K562 (cell line): ENCODE data around the gene HCST. TPM values are rescaled to one million over a fixed set of nuclear protein-coding genes. Genes with fewer than 3 reads are reported as not detected.

Source experiments
- C11orf30 ChIP-seq: fragments of 450-650 bp; IDR thresholded peaks from 2 replicates; pipeline ENCODE4 v1.6.1; 2016; ENCODE audit warnings: low read depth, mild to moderate bottlenecking
- DPF2 ChIP-seq: fragments of 450-650 bp; IDR thresholded peaks from 2 replicates; pipeline ENCODE4 v1.6.1; 2016
- MECOM ChIP-seq: fragments of 250-450 bp; sonication (Bioruptor Pico); IDR thresholded peaks from 2 replicates; pipeline ENCODE4 v1.8.0; 2022; ENCODE audit warnings: inconsistent platforms
- NELFE ChIP-seq: IDR thresholded peaks from 2 replicates; pipeline ENCODE4 v1.6.1; 2011; ENCODE audit warnings: mild to moderate bottlenecking; ENCODE audit not compliant: insufficient read depth, insufficient read length
- PHTF2 ChIP-seq: fragments of 250-450 bp; sonication (Bioruptor Pico); IDR thresholded peaks from 2 replicates; pipeline ENCODE4 v1.5.0; 2021; ENCODE audit warnings: mild to moderate bottlenecking
- RBBP5 ChIP-seq: fragments of 200-600 bp; sonication (generic); IDR thresholded peaks from 2 replicates; pipeline ENCODE4 v1.6.1; 2012; ENCODE audit warnings: borderline replicate concordance, mild to moderate bottlenecking, low read length, control low read depth, inconsistent platforms; ENCODE audit not compliant: insufficient read depth, poor library complexity, severe bottlenecking
- ZNF224 ChIP-seq: sonication (generic); formaldehyde crosslinking; IDR thresholded peaks from 2 replicates; pipeline ENCODE4 v1.8.0; 2022; ENCODE audit warnings: mild to moderate bottlenecking, missing genetic modification reagents
- ZNF354B ChIP-seq: fragments of 250-450 bp; sonication (Bioruptor Pico); IDR thresholded peaks from 2 replicates; pipeline ENCODE4 v1.4.0; 2020
- polyA plus RNA-seq, 8 experiments: library from polyadenylated mRNA; depleted of rRNA in 4 of 8; stranded (reverse) in 5 of 8; unstranded in 3 of 8; fragments of >200 nt; fragmentation: Nextera tagmentation in 2 of 8; fragmentation: Illumina TruSeq in 1 of 8; extraction: Ambion mirVana in 2 of 8; extraction: Trizol in 1 of 8; gene quantifications; 2 replicates each; pipeline versions ENCODE4 v1.2.1 to v1.2.3, GENCODE V29; 2011 to 2014; ENCODE audit warnings: inconsistent platforms in 1 of 8, missing spikeins in 1 of 8
- total RNA-seq, 7 experiments: library from RNA; depleted of rRNA in 6 of 7; stranded (reverse); fragments of >200 nt in 6 of 7; fragmentation: Illumina TruSeq in 2 of 7; extraction: Trizol in 2 of 7; gene quantifications; 2 replicates each; pipeline versions ENCODE4 v1.2.1 to v1.2.3, GENCODE V29; 2011 to 2021; ENCODE audit warnings: low replicate concordance in 1 of 7
- TF ChIP-seq, protein P1 (sequence below): fragments of 450-650 bp; IDR thresholded peaks from 2 replicates; pipeline ENCODE4 v1.6.1; 2018; ENCODE audit not compliant: partially characterized antibody
- TF ChIP-seq, protein P2 (sequence below): sonication (generic); formaldehyde crosslinking; IDR thresholded peaks from 2 replicates; pipeline ENCODE4 v1.8.1; 2023; ENCODE audit warnings: mild to moderate bottlenecking, missing genetic modification reagents, moderate library complexity
- TF ChIP-seq, protein P3 (sequence below): fragments of 250-450 bp; sonication (Bioruptor Pico); IDR thresholded peaks from 2 replicates; pipeline ENCODE4 v1.4.0; 2020; ENCODE audit warnings: mild to moderate bottlenecking, moderate library complexity
- TF ChIP-seq, protein P4 (sequence below): fragments of 250-450 bp; sonication (Bioruptor Pico); IDR thresholded peaks from 2 replicates; pipeline ENCODE4 v1.5.0; 2020; ENCODE audit warnings: mild to moderate bottlenecking, borderline replicate concordance

The HCST gene
- total and polyA plus RNA-seq, 9 of the 15 experiments (the other 6 are each of a cell fraction or from before 2014, with no cell fraction given) = 0.29 to 1.9 (median 0.95) TPM; not detected in 2

DNA sequence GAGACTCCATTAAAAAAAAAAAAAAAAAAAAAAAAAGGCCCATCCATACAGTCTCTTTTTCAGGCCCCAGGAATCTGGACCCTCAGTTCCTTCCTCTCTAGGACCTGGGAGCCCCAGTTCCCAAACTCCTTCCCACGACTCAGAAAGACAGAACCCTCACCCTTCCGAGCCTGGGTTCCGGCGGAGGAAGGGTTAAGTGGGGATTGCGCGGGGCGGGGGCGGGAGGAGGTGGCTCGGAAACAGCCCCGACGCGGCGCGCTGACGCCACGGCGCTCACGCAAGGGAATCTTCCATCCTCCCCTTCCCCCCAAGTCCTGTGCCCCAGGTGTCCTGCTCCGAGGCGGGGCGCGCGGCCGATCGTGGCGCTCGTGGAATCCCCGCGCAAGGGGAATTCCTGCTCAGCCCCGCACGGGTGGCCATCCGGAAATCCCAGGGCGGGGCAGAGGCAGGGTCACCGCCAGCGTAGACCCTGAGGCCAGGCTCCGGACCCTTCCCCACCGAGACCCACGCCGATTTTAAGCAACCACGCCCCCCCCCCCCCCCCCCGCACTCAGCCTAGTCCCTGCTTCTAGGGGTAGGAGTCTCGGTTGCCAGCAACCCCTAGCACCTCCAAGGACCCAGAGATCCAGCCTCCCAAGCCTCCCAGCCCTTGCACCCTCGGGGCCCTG is 2.6 kb upstream of the HCST start (continued):
- TF ChIP-seq, protein P1, sequence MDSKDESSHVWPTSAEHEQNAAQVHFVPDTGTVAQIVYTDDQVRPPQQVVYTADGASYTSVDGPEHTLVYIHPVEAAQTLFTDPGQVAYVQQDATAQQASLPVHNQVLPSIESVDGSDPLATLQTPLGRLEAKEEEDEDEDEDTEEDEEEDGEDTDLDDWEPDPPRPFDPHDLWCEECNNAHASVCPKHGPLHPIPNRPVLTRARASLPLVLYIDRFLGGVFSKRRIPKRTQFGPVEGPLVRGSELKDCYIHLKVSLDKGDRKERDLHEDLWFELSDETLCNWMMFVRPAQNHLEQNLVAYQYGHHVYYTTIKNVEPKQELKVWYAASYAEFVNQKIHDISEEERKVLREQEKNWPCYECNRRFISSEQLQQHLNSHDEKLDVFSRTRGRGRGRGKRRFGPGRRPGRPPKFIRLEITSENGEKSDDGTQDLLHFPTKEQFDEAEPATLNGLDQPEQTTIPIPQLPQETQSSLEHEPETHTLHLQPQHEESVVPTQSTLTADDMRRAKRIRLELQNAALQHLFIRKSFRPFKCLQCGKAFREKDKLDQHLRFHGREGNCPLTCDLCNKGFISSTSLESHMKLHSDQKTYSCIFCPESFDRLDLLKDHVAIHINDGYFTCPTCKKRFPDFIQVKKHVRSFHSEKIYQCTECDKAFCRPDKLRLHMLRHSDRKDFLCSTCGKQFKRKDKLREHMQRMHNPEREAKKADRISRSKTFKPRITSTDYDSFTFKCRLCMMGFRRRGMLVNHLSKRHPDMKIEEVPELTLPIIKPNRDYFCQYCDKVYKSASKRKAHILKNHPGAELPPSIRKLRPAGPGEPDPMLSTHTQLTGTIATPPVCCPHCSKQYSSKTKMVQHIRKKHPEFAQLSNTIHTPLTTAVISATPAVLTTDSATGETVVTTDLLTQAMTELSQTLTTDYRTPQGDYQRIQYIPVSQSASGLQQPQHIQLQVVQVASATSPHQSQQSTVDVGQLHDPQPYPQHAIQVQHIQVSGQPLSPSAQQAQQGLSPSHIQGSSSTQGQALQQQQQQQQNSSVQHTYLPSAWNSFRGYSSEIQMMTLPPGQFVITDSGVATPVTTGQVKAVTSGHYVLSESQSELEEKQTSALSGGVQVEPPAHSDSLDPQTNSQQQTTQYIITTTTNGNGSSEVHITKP = peak; percentile 79
- TF ChIP-seq, protein P2, sequence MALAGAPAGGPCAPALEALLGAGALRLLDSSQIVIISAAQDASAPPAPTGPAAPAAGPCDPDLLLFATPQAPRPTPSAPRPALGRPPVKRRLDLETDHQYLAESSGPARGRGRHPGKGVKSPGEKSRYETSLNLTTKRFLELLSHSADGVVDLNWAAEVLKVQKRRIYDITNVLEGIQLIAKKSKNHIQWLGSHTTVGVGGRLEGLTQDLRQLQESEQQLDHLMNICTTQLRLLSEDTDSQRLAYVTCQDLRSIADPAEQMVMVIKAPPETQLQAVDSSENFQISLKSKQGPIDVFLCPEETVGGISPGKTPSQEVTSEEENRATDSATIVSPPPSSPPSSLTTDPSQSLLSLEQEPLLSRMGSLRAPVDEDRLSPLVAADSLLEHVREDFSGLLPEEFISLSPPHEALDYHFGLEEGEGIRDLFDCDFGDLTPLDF (CRISPR knock-in tag) = no peak
- TF ChIP-seq ZNF224 (CRISPR knock-in tag) (no peak), MECOM (CRISPR knock-in tag) (no peak), NELFE (no peak), DPF2 (peak; percentile 38; the same call in 1 of the 2 replicates), C11orf30 (no peak), ZNF354B (CRISPR knock-in tag) (no peak), PHTF2 (CRISPR knock-in tag) (no peak), RBBP5 (peak; percentile 71)
- TF ChIP-seq, protein P3, sequence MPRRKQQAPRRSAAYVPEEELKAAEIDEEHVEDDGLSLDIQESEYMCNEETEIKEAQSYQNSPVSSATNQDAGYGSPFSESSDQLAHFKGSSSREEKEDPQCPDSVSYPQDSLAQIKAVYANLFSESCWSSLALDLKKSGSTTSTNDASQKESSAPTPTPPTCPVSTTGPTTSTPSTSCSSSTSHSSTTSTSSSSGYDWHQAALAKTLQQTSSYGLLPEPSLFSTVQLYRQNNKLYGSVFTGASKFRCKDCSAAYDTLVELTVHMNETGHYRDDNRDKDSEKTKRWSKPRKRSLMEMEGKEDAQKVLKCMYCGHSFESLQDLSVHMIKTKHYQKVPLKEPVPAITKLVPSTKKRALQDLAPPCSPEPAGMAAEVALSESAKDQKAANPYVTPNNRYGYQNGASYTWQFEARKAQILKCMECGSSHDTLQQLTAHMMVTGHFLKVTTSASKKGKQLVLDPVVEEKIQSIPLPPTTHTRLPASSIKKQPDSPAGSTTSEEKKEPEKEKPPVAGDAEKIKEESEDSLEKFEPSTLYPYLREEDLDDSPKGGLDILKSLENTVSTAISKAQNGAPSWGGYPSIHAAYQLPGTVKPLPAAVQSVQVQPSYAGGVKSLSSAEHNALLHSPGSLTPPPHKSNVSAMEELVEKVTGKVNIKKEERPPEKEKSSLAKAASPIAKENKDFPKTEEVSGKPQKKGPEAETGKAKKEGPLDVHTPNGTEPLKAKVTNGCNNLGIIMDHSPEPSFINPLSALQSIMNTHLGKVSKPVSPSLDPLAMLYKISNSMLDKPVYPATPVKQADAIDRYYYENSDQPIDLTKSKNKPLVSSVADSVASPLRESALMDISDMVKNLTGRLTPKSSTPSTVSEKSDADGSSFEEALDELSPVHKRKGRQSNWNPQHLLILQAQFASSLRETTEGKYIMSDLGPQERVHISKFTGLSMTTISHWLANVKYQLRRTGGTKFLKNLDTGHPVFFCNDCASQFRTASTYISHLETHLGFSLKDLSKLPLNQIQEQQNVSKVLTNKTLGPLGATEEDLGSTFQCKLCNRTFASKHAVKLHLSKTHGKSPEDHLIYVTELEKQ = no peak
- TF ChIP-seq, protein P4, sequence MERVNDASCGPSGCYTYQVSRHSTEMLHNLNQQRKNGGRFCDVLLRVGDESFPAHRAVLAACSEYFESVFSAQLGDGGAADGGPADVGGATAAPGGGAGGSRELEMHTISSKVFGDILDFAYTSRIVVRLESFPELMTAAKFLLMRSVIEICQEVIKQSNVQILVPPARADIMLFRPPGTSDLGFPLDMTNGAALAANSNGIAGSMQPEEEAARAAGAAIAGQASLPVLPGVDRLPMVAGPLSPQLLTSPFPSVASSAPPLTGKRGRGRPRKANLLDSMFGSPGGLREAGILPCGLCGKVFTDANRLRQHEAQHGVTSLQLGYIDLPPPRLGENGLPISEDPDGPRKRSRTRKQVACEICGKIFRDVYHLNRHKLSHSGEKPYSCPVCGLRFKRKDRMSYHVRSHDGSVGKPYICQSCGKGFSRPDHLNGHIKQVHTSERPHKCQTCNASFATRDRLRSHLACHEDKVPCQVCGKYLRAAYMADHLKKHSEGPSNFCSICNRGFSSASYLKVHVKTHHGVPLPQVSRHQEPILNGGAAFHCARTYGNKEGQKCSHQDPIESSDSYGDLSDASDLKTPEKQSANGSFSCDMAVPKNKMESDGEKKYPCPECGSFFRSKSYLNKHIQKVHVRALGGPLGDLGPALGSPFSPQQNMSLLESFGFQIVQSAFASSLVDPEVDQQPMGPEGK (CRISPR knock-in tag) = no peak
